ENCODE results near the gene LCT.

LCT gene

GRCh38 chr2:135850892-135851668 is 14.1 kb upstream of the LCT start:
- TF ChIP-seq CTCF (IDR thresholded peaks at IDR 0.05; ENCODE audit: insufficient read depth, low read length, poor library complexity, severe bottlenecking): no peak
- no peak for DNase-seq (ENCODE audit: extremely low read depth, insufficient read length)
- Histone ChIP-seq H3K36me3 (ENCODE audit: control insufficient read depth, insufficient read depth, low read length) (peaks cover 3% of the 10 kb centered on the region), H3K4me3 (replicated peaks; ENCODE audit: low read depth, low read length) (no peak overlapping the region), H3K27me3 (replicated peaks; ENCODE audit: control insufficient read depth, insufficient read depth, low read length) (no peaks in the 10 kb centered on the region)

GRCh38 chr2:135849087-135849486 is 12.1 kb upstream of the LCT start:
- no peak overlapping the region for H3K4me3 ChIP-seq (replicated peaks; ENCODE audit: low read depth, low read length)
- peaks cover 3% of the 10 kb centered on the region for H3K36me3 ChIP-seq (ENCODE audit: control insufficient read depth, insufficient read depth, low read length)
- H3K27me3 ChIP-seq (replicated peaks; ENCODE audit: control insufficient read depth, insufficient read depth, low read length): no peaks in the 10 kb centered on the region
- no peak for DNase-seq (ENCODE audit: extremely low read depth, insufficient read length)
- no peak for TF ChIP-seq CTCF (IDR thresholded peaks at IDR 0.05; ENCODE audit: insufficient read depth, low read length, poor library complexity, severe bottlenecking)

GRCh38 chr2:135845997-135846396 is 9.0 kb upstream of the LCT start:
- Histone ChIP-seq H3K36me3 (ENCODE audit: control insufficient read depth, insufficient read depth, low read length) (peaks cover 9% of the 10 kb centered on the region), H3K4me3 (replicated peaks; ENCODE audit: low read depth, low read length) (no peak overlapping the region), H3K27me3 (replicated peaks; ENCODE audit: control insufficient read depth, insufficient read depth, low read length) (no peaks in the 10 kb centered on the region)
- no peak for DNase-seq (ENCODE audit: extremely low read depth, insufficient read length)
- no peak for TF ChIP-seq CTCF (IDR thresholded peaks at IDR 0.05; ENCODE audit: insufficient read depth, low read length, poor library complexity, severe bottlenecking)

- TF ChIP-seq CTCF (IDR thresholded peaks at IDR 0.05; ENCODE audit: insufficient read depth, low read length, poor library complexity, severe bottlenecking): no peak
- H3K36me3 ChIP-seq (ENCODE audit: control insufficient read depth, insufficient read depth, low read length): peaks cover 9% of the 10 kb centered on the region
- no peak overlapping the region for H3K4me3 ChIP-seq (replicated peaks; ENCODE audit: low read depth, low read length)
- no peak for DNase-seq (ENCODE audit: extremely low read depth, insufficient read length)
- H3K27me3 ChIP-seq (replicated peaks; ENCODE audit: control insufficient read depth, insufficient read depth, low read length): no peaks in the 10 kb centered on the region
Observed at GRCh38 chr2:135845257-135845656, 8.3 kb upstream of the LCT start.

GRCh38 chr2:135844301-135844895 is 7.4 kb upstream of the LCT start:
- H3K27me3 ChIP-seq (replicated peaks; ENCODE audit: control insufficient read depth, insufficient read depth, low read length): no peaks in the 10 kb centered on the region
- no peak overlapping the region for H3K4me3 ChIP-seq (replicated peaks; ENCODE audit: low read depth, low read length)
- no peak for DNase-seq (ENCODE audit: extremely low read depth, insufficient read length)
- peaks cover 9% of the 10 kb centered on the region for H3K36me3 ChIP-seq (ENCODE audit: control insufficient read depth, insufficient read depth, low read length)
- TF ChIP-seq CTCF (IDR thresholded peaks at IDR 0.05; ENCODE audit: insufficient read depth, low read length, poor library complexity, severe bottlenecking): no peak

All from GM06990 (cell line).